PFSK-1 (cell line): Measurements from ENCODE around the gene KRT12.

ENCODE experiments used
- FOXP2 ChIP-seq: optimal IDR thresholded peaks from 2 replicates; pipeline ENCODE3; 2011; ENCODE audit warnings: borderline replicate concordance, control low read depth, inconsistent platforms; ENCODE audit not compliant: insufficient read depth; ENCODE audit errors: extremely low read length, extremely low read depth
- POLR2AphosphoS5 ChIP-seq: IDR thresholded peaks from 2 replicates; pipeline ENCODE4 v1.6.1; 2012; ENCODE audit warnings: low read depth, mild to moderate bottlenecking, control low read depth, low read length, moderate library complexity
- SIN3A ChIP-seq: IDR thresholded peaks from 2 replicates; pipeline ENCODE4 v1.6.1; 2012; ENCODE audit warnings: mild to moderate bottlenecking, low read length, moderate library complexity, borderline replicate concordance; ENCODE audit not compliant: insufficient read depth
- TAF1 ChIP-seq: IDR thresholded peaks from 2 replicates; pipeline ENCODE4 v1.6.1; 2012; ENCODE audit warnings: low read length, control low read depth, borderline replicate concordance; ENCODE audit not compliant: insufficient read depth
- TF ChIP-seq, protein P1 (sequence below), 2 experiments: IDR thresholded peaks; 2 replicates each; pipeline versions ENCODE4 v1.6.1 to v1.8.0; 2011 to 2012; ENCODE audit warnings: low read depth in 2 of 2, low read length in 2 of 2, control low read depth in 1 of 2, inconsistent platforms in 1 of 2, mild to moderate bottlenecking in 1 of 2, moderate library complexity in 1 of 2; ENCODE audit not compliant: insufficient read depth in 1 of 2

DNA sequence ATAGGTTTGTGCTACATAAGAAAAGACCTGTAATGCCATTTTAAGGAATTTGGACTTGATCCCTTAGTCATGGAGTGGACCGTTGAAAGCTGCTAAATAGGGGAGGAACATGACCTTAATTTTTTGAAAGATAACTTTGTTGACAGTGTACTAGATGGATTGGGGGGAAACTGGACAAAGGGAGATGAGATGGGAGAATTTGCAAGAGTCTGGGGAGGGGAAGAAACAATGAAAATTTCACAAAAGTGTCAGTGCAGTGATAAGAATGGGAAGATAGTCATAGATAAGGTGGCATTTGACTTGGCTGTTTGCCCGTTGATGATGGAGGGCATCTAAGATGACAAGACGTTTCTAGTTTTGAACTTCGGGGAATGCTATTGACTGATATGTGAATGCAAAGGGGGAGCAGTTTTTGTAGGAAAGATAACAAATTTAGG, 22.3 kb downstream of the KRT12 start:
- TF ChIP-seq POLR2AphosphoS5 (no peak), TAF1 (no peak), SIN3A (no peak), FOXP2 (no peak)
- TF ChIP-seq, protein P1, sequence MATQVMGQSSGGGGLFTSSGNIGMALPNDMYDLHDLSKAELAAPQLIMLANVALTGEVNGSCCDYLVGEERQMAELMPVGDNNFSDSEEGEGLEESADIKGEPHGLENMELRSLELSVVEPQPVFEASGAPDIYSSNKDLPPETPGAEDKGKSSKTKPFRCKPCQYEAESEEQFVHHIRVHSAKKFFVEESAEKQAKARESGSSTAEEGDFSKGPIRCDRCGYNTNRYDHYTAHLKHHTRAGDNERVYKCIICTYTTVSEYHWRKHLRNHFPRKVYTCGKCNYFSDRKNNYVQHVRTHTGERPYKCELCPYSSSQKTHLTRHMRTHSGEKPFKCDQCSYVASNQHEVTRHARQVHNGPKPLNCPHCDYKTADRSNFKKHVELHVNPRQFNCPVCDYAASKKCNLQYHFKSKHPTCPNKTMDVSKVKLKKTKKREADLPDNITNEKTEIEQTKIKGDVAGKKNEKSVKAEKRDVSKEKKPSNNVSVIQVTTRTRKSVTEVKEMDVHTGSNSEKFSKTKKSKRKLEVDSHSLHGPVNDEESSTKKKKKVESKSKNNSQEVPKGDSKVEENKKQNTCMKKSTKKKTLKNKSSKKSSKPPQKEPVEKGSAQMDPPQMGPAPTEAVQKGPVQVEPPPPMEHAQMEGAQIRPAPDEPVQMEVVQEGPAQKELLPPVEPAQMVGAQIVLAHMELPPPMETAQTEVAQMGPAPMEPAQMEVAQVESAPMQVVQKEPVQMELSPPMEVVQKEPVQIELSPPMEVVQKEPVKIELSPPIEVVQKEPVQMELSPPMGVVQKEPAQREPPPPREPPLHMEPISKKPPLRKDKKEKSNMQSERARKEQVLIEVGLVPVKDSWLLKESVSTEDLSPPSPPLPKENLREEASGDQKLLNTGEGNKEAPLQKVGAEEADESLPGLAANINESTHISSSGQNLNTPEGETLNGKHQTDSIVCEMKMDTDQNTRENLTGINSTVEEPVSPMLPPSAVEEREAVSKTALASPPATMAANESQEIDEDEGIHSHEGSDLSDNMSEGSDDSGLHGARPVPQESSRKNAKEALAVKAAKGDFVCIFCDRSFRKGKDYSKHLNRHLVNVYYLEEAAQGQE (IDR thresholded peaks at IDR 0.05; ENCODE audit: insufficient read depth in 1 of 2, low read depth in 2 of 2, low read length in 2 of 2), result no peak
